PC-3 (cell line): ENCODE data around the gene ALG14. TPM values are rescaled to one million over a fixed set of nuclear protein-coding genes. Genes with fewer than 3 reads are reported as not detected.
A peak's percentile ranks its signal among the peaks of the same experiment; 100 is the strongest.

ENCODE experiments used
- ATAC-seq: fragments of 200-7000 bp; cut with Tn5 transposase; 2 replicates; pipeline ENCODE4 v1.9.1; 2020; ENCODE audit warnings: mild to moderate bottlenecking, moderate library complexity
- BruUV-seq: library from RNA; stranded (reverse); fragments of 400-500 nt; replicated peaks from 2 replicates; lab custom pipeline; 2021; lab: Mats Ljungman, UMichigan
- CTCF ChIA-PET: fragments of 300-600 bp; sonication (Branson Sonifier 250); formaldehyde crosslinking; loops from one replicate; lab custom pipeline; 2022; ENCODE audit warnings: antibody characterized with exemption; lab: Charles Lee
- POLR2A ChIA-PET: fragments of 300-600 bp; sonication (Branson Sonifier 250); formaldehyde crosslinking; loops from one replicate; lab custom pipeline; 2022; ENCODE audit warnings: antibody characterized with exemption; ENCODE audit not compliant: unreplicated experiment; lab: Charles Lee
- DNase-seq: peaks from one replicate; pipeline ENCODE4 v3.0.0-alpha.2; 2015
- H2AFZ ChIP-seq: fragments of 300-600 bp; sonication (generic); 2 replicates; pipeline ENCODE4 v1.6.0; 2016; ENCODE audit warnings: antibody characterized with exemption, low read length
- H3F3A ChIP-seq: fragments of 300-600 bp; sonication (generic); one replicate; pipeline ENCODE4 v1.6.0; 2017; ENCODE audit warnings: antibody characterized with exemption, low read length, control low read depth, mild to moderate bottlenecking; ENCODE audit not compliant: unreplicated experiment
- H3K27ac ChIP-seq: fragments of 300-600 bp; sonication (generic); 2 replicates; pipeline ENCODE4 v1.5.1; 2016; ENCODE audit warnings: mild to moderate bottlenecking, low read length
- H3K27me3 ChIP-seq: fragments of 300-600 bp; sonication (generic); 2 replicates; pipeline ENCODE4 v1.6.1; 2016; ENCODE audit warnings: low read length, mixed read lengths
- H3K36me3 ChIP-seq: fragments of 300-600 bp; sonication (generic); 2 replicates; pipeline ENCODE4 v1.6.1; 2016; ENCODE audit warnings: low read depth, mixed run types, low read length, mixed read lengths
- H3K4me1 ChIP-seq: fragments of 300-600 bp; sonication (generic); 2 replicates; pipeline ENCODE4 v1.5.1; 2016; ENCODE audit warnings: low read length; ENCODE audit not compliant: insufficient read depth
- H3K4me2 ChIP-seq: fragments of 300-600 bp; sonication (generic); 2 replicates; pipeline ENCODE4 v1.6.0; 2016; ENCODE audit warnings: low read length
- H3K4me3 ChIP-seq: fragments of 300-600 bp; sonication (generic); 2 replicates; pipeline ENCODE4 v1.5.1; 2016; ENCODE audit warnings: mild to moderate bottlenecking, low read length, mixed read lengths
- H3K79me2 ChIP-seq: fragments of 300-600 bp; sonication (generic); 2 replicates; pipeline ENCODE4 v1.6.1; 2017; ENCODE audit warnings: low read length, mixed read lengths
- H3K9ac ChIP-seq: fragments of 300-600 bp; sonication (generic); 2 replicates; pipeline ENCODE4 v1.6.0; 2016; ENCODE audit warnings: mild to moderate bottlenecking, low read length
- H3K9me2 ChIP-seq: fragments of 300-600 bp; sonication (generic); replicated peaks from 2 replicates; pipeline ENCODE4 v1.6.1; 2016; ENCODE audit warnings: mixed run types, low read length, mixed read lengths
- H3K9me3 ChIP-seq: fragments of 300-600 bp; sonication (generic); 2 replicates; pipeline ENCODE4 v1.6.1; 2016; ENCODE audit warnings: low read length, mixed read lengths
- H4K20me1 ChIP-seq: fragments of 300-600 bp; sonication (generic); 2 replicates; pipeline ENCODE4 v1.6.1; 2016; ENCODE audit warnings: low read length, mixed read lengths
- EZH2 ChIP-seq: fragments of 300-600 bp; sonication (generic); IDR thresholded peaks from one replicate; pipeline ENCODE4 v1.6.1; 2017; ENCODE audit warnings: antibody characterized with exemption, mild to moderate bottlenecking, low read length; ENCODE audit not compliant: unreplicated experiment
- EZH2phosphoT487 ChIP-seq: fragments of 300-600 bp; sonication (generic); IDR thresholded peaks from 2 replicates; pipeline ENCODE4 v1.6.1; 2018; ENCODE audit warnings: mild to moderate bottlenecking, antibody characterized with exemption, low read length, borderline replicate concordance
- intact Hi-C: fragments of 100-400 bp; cut with micrococcal nuclease; formaldehyde crosslinking; loops from 2 replicates; pipeline ENCODE4 v1.9.0; 2023
- total RNA-seq: library from RNA; depleted of rRNA; stranded (reverse); fragments of >200 nt; gene quantifications from 2 replicates; pipeline ENCODE4 v1.2.3, GENCODE V29; 2014
- TF ChIP-seq, protein P1 (sequence below): fragments of 300-600 bp; sonication (generic); conservative IDR thresholded peaks from 2 replicates; pipeline ENCODE4 v1.5.1; 2017; ENCODE audit warnings: antibody characterized with exemption, low read depth, mild to moderate bottlenecking, low read length

Gene ALG14
- total RNA-seq, 1 experiment from 2014 or later = 3.4 TPM

DNA sequence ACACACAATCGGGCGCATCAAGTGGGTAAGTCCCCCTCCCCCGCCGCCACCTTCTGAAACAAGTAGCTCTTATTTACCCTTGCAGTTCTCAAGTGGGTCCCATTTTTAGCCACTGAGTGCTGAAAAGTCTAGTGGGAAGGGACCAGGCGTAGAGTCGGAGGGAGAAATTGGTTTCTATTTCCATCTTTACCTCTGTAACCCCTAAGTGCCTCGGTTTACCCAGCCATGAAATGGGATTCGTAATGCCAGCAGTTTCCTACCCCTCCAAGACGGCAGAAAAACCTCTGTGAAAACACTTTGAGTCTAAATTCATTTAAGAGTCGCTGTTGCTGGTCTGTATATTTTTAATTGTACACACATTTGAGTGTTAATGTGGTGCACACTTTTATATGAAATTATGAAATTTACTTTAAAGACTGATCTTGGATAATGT is 45.3 kb upstream of the ALG14 start:
- no peaks in the 10 kb centered on the region for H3K9me3 ChIP-seq
- DNase-seq (no peak), ATAC-seq (no peak)
- no peaks in the 10 kb centered on the region for H3K36me3 ChIP-seq
- no peak overlapping the region for H3K27ac ChIP-seq
- CTCF ChIA-PET = interaction anchor here (1.0 to 2.9 kb wide), 2 partner anchors 34 to 116 kb away, joined by 3 to 51 read pairs; partner anchors contain the start of gene RWDD3
- H3K9ac ChIP-seq = peak overlapping the region; percentile 51
- no peaks in the 10 kb centered on the region for H3K27me3 ChIP-seq
- TF ChIP-seq EZH2phosphoT487 = no peak
- TF ChIP-seq, protein P1, sequence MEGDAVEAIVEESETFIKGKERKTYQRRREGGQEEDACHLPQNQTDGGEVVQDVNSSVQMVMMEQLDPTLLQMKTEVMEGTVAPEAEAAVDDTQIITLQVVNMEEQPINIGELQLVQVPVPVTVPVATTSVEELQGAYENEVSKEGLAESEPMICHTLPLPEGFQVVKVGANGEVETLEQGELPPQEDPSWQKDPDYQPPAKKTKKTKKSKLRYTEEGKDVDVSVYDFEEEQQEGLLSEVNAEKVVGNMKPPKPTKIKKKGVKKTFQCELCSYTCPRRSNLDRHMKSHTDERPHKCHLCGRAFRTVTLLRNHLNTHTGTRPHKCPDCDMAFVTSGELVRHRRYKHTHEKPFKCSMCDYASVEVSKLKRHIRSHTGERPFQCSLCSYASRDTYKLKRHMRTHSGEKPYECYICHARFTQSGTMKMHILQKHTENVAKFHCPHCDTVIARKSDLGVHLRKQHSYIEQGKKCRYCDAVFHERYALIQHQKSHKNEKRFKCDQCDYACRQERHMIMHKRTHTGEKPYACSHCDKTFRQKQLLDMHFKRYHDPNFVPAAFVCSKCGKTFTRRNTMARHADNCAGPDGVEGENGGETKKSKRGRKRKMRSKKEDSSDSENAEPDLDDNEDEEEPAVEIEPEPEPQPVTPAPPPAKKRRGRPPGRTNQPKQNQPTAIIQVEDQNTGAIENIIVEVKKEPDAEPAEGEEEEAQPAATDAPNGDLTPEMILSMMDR = no peak
- TF ChIP-seq EZH2 = no peak
- intact Hi-C loops = loop anchor here (10.0 kb wide), 1 partner anchor 263 kb away; no protein-coding TSS in a partner anchor
- peak overlapping the region; percentile 84 for H3K4me2 ChIP-seq
- H3F3A ChIP-seq = no peaks in the 10 kb centered on the region
- peak overlapping the region; percentile 94 for H2AFZ ChIP-seq
- H4K20me1 ChIP-seq = no peaks in the 10 kb centered on the region
- peaks cover 18% of the 10 kb centered on the region for H3K4me1 ChIP-seq
- H3K4me3 ChIP-seq = peak overlapping the region; percentile 88
- no TSS peak for BruUV-seq
- POLR2A ChIA-PET = interaction anchor here (0.5 to 1.5 kb wide), 3 partner anchors 16 to 116 kb away, joined by 3 to 5 read pairs (median 3); partner anchors contain the start of gene RWDD3
- H3K79me2 ChIP-seq = peaks cover 18% of the 10 kb centered on the region
- H3K9me2 ChIP-seq = no peaks in the 10 kb centered on the region

DNA sequence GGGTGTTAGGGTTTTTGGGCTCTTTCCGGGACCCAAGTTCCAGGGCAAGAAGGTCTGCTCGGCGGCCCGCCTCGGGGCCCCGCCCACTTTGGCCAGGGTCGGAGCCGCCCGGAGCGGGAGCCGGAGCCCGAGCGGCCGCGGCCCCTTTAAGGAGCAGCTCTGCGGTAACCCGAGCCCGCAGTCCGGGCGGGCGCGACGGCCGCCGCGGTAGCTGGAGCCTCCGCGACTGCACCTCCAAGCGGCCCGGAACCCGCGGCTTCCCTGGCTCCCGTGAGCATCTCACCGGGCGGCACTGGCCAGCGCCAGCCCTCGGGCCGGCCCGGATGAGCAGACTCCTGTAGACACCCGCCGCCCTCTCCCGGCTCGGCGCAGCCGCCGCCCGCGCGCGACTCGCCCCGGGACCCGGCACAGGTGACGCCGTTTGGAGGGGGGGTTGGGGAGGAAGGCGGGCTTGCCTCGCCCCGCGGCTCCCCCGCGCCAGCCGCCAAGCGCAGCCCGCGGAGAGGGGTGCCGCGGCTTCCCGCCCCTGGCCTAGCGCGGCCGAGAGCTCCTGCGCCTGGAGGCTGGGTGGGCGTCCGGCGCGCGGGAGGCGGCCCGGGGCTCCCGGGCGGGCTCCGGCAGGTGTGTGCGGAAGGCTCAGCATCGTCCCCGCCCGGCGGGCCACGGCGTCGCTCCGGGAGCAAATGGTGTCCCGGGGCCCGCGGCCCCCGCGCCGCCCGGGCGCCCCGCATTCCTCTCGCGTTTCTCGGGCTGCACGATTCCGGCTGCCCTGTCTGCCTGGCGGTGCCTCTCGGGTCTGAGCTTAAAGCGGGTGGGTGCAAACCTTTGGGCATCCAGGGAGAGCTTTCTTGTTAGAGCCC is 44.7 kb upstream of the ALG14 start, which contains the start of gene TLCD4:
TLCD4 (plus strand) TSS at position 149 of the 860 bp plus-strand sequence. CDS start 26,547 bp downstream, outside the sequence.
- TF ChIP-seq, protein P1 = no peak
- TF ChIP-seq EZH2phosphoT487 (no peak), EZH2 (no peak)
- H4K20me1 ChIP-seq = no peaks in the 10 kb centered on the region
- H3K4me1 ChIP-seq = peaks cover 18% of the 10 kb centered on the region
- peak within 1 kb of the TSS; percentile 94 for H2AFZ ChIP-seq
- no TSS peak for BruUV-seq
- peak within 1 kb of the TSS; percentile 51 for H3K9ac ChIP-seq
- peak within 1 kb of the TSS; percentile 84 for H3K4me2 ChIP-seq
- no peaks in the 10 kb centered on the region for H3K9me3 ChIP-seq
- POLR2A ChIA-PET = interaction anchor here (0.6 to 1.5 kb wide), 4 partner anchors 18 to 187 kb away, joined by 3 to 5 read pairs (median 4); partner anchors contain the start of gene RWDD3
- H3K27ac ChIP-seq = 0 out of 2 replicates have a peak within 1 kb of the TSS, but pooled peaks have one; percentile 1
- CTCF ChIA-PET = interaction anchor here (0.5 to 2.9 kb wide), 5 partner anchors 19 to 116 kb away, joined by 3 to 51 read pairs (median 4); partner anchors contain the start of gene RWDD3
- H3K27me3 ChIP-seq = no peaks in the 10 kb centered on the region
- DNase-seq (peak; percentile 78), ATAC-seq (peak; percentile 90)
- H3K9me2 ChIP-seq = no peaks in the 10 kb centered on the region
- H3K4me3 ChIP-seq = peak within 1 kb of the TSS; percentile 88
- no peaks in the 10 kb centered on the region for H3K36me3 ChIP-seq
- peaks cover 18% of the 10 kb centered on the region for H3K79me2 ChIP-seq
- intact Hi-C loops = loop anchor here (2.0 to 10.0 kb wide), 3 partner anchors 45 to 263 kb away; partner anchors contain the start of gene ALG14
- no peaks in the 10 kb centered on the region for H3F3A ChIP-seq
